ENCODE data around the gene CDH23.

DNA sequence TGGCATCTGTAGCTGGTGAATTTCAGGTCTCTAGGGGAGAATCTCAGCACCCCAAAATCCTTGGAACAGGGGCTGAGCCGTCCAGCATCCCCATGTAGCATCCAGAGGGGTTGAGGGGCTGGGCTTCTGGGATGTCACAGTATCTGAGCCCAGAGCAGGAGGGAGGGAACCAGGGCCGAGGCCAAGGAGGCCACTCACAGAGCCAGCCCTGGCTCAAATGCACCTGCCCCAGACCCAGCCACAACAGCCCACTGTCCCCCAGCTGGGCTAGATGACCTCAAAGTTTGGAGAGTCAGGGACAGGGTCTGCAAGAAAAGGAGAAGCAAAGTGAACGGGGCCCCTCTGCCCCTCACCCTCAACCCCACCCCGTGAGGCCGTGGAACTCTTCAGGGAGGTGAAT lies 354.3 kb downstream of the CDH23 start:
- TF ChIP-seq POLR2A (IDR thresholded peaks at IDR 0.05): no peak
- TF ChIP-seq, protein P1, sequence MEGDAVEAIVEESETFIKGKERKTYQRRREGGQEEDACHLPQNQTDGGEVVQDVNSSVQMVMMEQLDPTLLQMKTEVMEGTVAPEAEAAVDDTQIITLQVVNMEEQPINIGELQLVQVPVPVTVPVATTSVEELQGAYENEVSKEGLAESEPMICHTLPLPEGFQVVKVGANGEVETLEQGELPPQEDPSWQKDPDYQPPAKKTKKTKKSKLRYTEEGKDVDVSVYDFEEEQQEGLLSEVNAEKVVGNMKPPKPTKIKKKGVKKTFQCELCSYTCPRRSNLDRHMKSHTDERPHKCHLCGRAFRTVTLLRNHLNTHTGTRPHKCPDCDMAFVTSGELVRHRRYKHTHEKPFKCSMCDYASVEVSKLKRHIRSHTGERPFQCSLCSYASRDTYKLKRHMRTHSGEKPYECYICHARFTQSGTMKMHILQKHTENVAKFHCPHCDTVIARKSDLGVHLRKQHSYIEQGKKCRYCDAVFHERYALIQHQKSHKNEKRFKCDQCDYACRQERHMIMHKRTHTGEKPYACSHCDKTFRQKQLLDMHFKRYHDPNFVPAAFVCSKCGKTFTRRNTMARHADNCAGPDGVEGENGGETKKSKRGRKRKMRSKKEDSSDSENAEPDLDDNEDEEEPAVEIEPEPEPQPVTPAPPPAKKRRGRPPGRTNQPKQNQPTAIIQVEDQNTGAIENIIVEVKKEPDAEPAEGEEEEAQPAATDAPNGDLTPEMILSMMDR (IDR thresholded peaks at IDR 0.05): no peak

Measured in uterus (tissue), 2 donors.